SU-DHL-6 (cell line): ENCODE data around the gene OXSR1.
A peak's percentile ranks its signal among the peaks of the same experiment; 100 is the strongest.

Source experiments
- H2AFZ ChIP-seq: fragments of 200-600 bp; sonication (generic); 2 replicates; pipeline ENCODE4 v1.6.1; 2014; ENCODE audit warnings: low read depth, mild to moderate bottlenecking, moderate library complexity, mixed read lengths, antibody characterized with exemption, low read length; ENCODE audit not compliant: severe bottlenecking
- H3F3A ChIP-seq: fragments of 200-600 bp; shearing (Covaris generic); 2 replicates; pipeline ENCODE4 v1.6.0; 2016; ENCODE audit warnings: antibody characterized with exemption, mild to moderate bottlenecking; ENCODE audit not compliant: insufficient read depth
- H3K27ac ChIP-seq: fragments of 200-600 bp; sonication (generic); 2 replicates; pipeline ENCODE4 v1.5.1; 2016; ENCODE audit warnings: low read depth, mild to moderate bottlenecking, low read length, moderate library complexity, mixed read lengths
- H3K27me3 ChIP-seq: fragments of 200-600 bp; sonication (generic), shearing (Covaris generic); 2 replicates; pipeline ENCODE4 v1.6.0; 2014; ENCODE audit warnings: mild to moderate bottlenecking, low read length
- H3K36me3 ChIP-seq: fragments of 200-600 bp; sonication (generic); 2 replicates; pipeline ENCODE4 v1.6.1; 2014; ENCODE audit warnings: mild to moderate bottlenecking, low read length, mixed read lengths
- H3K4me2 ChIP-seq: fragments of 300-600, 200-600 bp; shearing (Covaris generic), sonication (generic); 2 replicates; pipeline ENCODE4 v1.6.0; 2014; ENCODE audit warnings: low read length, low read depth, mild to moderate bottlenecking; ENCODE audit not compliant: poor library complexity, severe bottlenecking
- H3K4me3 ChIP-seq: fragments of 200-600 bp; sonication (generic); 2 replicates; pipeline ENCODE4 v1.5.1; 2014; ENCODE audit warnings: antibody characterized with exemption, low read length, mild to moderate bottlenecking, mixed read lengths; ENCODE audit not compliant: insufficient read depth, poor library complexity, severe bottlenecking
- H3K79me2 ChIP-seq: fragments of 200-600 bp; sonication (generic); 2 replicates; pipeline ENCODE4 v1.6.1; 2014; ENCODE audit warnings: mild to moderate bottlenecking, low read length, moderate library complexity; ENCODE audit not compliant: insufficient read depth
- H3K9ac ChIP-seq: fragments of 200-600 bp; sonication (generic); 2 replicates; pipeline ENCODE4 v1.7.0; 2014; ENCODE audit warnings: mild to moderate bottlenecking, low read length
- H3K9me2 ChIP-seq: fragments of 200-600 bp; sonication (generic); replicated peaks from 2 replicates; pipeline ENCODE4 v1.6.1; 2014; ENCODE audit warnings: low read length; ENCODE audit not compliant: insufficient read depth
- H3K9me3 ChIP-seq: fragments of 200-600 bp; sonication (generic); 2 replicates; pipeline ENCODE4 v1.6.1; 2014; ENCODE audit warnings: low read length, mixed read lengths; ENCODE audit not compliant: insufficient read depth
- H4K20me1 ChIP-seq: fragments of 200-600 bp; sonication (generic); 2 replicates; pipeline ENCODE4 v1.6.1; 2014; ENCODE audit warnings: low read depth, mild to moderate bottlenecking, antibody characterized with exemption, low read length, moderate library complexity, mixed read lengths
- CTCF ChIP-seq: fragments of 200-600 bp; sonication (generic); IDR thresholded peaks from one replicate; pipeline ENCODE4 v1.5.1; 2017; ENCODE audit warnings: antibody characterized with exemption, mild to moderate bottlenecking, low read length, moderate library complexity; ENCODE audit not compliant: insufficient read depth, poor library complexity, severe bottlenecking
- EZH2phosphoT487 ChIP-seq: fragments of 200-600 bp; sonication (generic), shearing (Covaris generic); conservative IDR thresholded peaks from 2 replicates; pipeline ENCODE4 v1.6.1; 2018; ENCODE audit warnings: mild to moderate bottlenecking, antibody characterized with exemption, low read length, moderate library complexity, mixed read lengths

The OXSR1 gene

GRCh38 chr3:38163841-38164642 lies 1.3 kb upstream of the OXSR1 start:
- Histone ChIP-seq H3K9me3 (no peaks in the 10 kb centered on the region), H3K4me2 (peak overlapping the region; percentile 95), H2AFZ (peak overlapping the region; percentile 76), H4K20me1 (peaks cover 10% of the 10 kb centered on the region), H3K9ac (peak overlapping the region; percentile 88), H3K9me2 (no peaks in the 10 kb centered on the region), H3K27ac (peak overlapping the region; percentile 88), H3K36me3 (no peaks in the 10 kb centered on the region), H3F3A (peaks cover 16% of the 10 kb centered on the region), H3K27me3 (no peaks in the 10 kb centered on the region), H3K79me2 (peaks cover 35% of the 10 kb centered on the region), H3K4me3 (peak overlapping the region; percentile 77)
- TF ChIP-seq CTCF: no peak
- no peak for TF ChIP-seq EZH2phosphoT487

GRCh38 chr3:38164643-38164951 lies 740 bp upstream of the OXSR1 start:
- Histone ChIP-seq H3K36me3 (no peaks in the 10 kb centered on the region), H3K4me3 (peak overlapping the region; percentile 77), H3K9me2 (no peaks in the 10 kb centered on the region), H3K79me2 (peaks cover 41% of the 10 kb centered on the region), H3F3A (peaks cover 16% of the 10 kb centered on the region), H4K20me1 (peaks cover 10% of the 10 kb centered on the region), H3K27me3 (no peaks in the 10 kb centered on the region), H3K27ac (peak overlapping the region; percentile 88), H3K4me2 (peak overlapping the region; percentile 95), H3K9me3 (no peaks in the 10 kb centered on the region), H3K9ac (peak overlapping the region; percentile 88), H2AFZ (peak overlapping the region; percentile 76)
- TF ChIP-seq EZH2phosphoT487 (no peak), CTCF (no peak)

- Histone ChIP-seq H3K79me2 (peaks cover 53% of the 10 kb centered on the region), H3K4me3 (peak overlapping the region; percentile 79), H3K36me3 (no peaks in the 10 kb centered on the region), H3K4me2 (peak overlapping the region; percentile 95), H3K27ac (peak overlapping the region; percentile 88), H3K9me3 (no peaks in the 10 kb centered on the region), H3K9ac (peak overlapping the region; percentile 88), H3F3A (peaks cover 16% of the 10 kb centered on the region), H2AFZ (peak overlapping the region; percentile 81), H3K9me2 (no peaks in the 10 kb centered on the region), H4K20me1 (peaks cover 10% of the 10 kb centered on the region), H3K27me3 (no peaks in the 10 kb centered on the region)
- TF ChIP-seq EZH2phosphoT487 (no peak), CTCF (no peak)
Measured at GRCh38 chr3:38165722-38166387, 518 bp downstream of the OXSR1 start.
